Transverse colon (tissue), 4 donors: ENCODE data around the gene RGS10.

Experiments
- CTCF ChIP-seq, 5 experiments: fragments of 200-600 bp in 3 of 5; fragments of 450-650 bp in 2 of 5; sonication (generic) in 3 of 5; IDR thresholded peaks; 1 replicate in 2 of 5; 2 replicates in 3 of 5; pipeline ENCODE4 v1.5.1; 2016 to 2017; ENCODE audit warnings: antibody characterized with exemption in 5 of 5, inconsistent platforms in 3 of 5, mild to moderate bottlenecking in 2 of 5, moderate library complexity in 1 of 5
- EP300 ChIP-seq: sonication (generic); formaldehyde crosslinking; IDR thresholded peaks from one replicate; pipeline ENCODE4 v1.6.1; 2017; ENCODE audit warnings: antibody characterized with exemption, low read depth
- POLR2A ChIP-seq: fragments of 450-650 bp; IDR thresholded peaks from one replicate; pipeline ENCODE4 v1.6.1; 2016; ENCODE audit warnings: antibody characterized with exemption, mild to moderate bottlenecking, moderate library complexity
- POLR2AphosphoS5 ChIP-seq, 3 donors: sonication (generic); formaldehyde crosslinking; IDR thresholded peaks; one replicate each; pipeline ENCODE4 v1.6.1; 2016; ENCODE audit warnings: antibody characterized with exemption in 3 of 3

GRCh38 chr10:119496273-119496672 is 46.2 kb downstream of the RGS10 start:
- TF ChIP-seq CTCF (IDR thresholded peaks at IDR 0.05): no peak
- no peak for TF ChIP-seq POLR2A
- no peak for TF ChIP-seq EP300
- no peak for TF ChIP-seq POLR2AphosphoS5 (IDR thresholded peaks at IDR 0.05)
